GM11168 (cell line): ENCODE results near the gene ATP9A.
"Not testable (repeated sequence)": the region's sequence is repeated elsewhere in the genome, so short reads cannot be mapped to it uniquely, and the experiment has no call there.

Experiments used
- in situ Hi-C: fragments of 300-500 bp; cut with MboI; formaldehyde crosslinking; loops from one replicate; pipeline ENCODE4 v1.12.0; 2022; ENCODE audit warnings: low sequenced_read_pairs; ENCODE audit not compliant: unreplicated experiment

Gene ATP9A

DNA sequence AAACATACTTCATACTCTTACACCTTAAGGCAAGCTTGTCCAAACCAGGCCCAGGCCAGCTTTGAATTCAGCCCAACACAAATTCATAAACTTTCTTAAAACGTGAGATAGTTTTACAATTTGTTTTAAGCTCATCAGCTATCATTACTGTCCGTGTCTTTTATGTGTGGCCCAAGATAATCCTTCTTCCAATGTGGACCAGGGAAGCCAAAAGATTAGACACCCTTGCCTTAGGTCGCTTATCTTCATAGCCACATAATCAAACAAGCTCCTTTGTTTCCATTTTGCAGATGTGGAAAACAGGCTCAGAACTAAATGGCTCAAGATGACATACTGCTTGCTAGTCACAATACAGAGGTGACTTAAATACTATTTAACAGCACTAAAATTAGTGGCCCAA is 28.1 kb upstream of the ATP9A start:
- in situ Hi-C loops, result no loop called here

DNA sequence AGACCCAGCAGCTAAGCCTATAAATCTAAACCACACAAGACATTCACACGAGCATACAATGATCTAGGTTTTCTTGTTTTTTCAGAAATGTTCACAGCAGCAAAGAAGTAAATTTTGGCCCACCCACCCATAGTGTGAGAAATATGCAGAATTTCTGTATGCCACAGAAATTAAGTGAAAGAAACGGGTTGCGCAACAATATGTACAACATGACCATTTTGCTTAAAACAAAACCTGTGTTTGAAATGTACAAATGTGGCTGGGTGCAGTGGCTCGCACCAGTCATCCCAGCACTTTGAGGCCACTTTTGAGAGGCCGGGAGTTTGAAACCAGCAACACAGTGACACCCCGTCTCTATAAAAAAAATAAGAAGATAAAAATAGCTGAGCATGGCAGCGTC is 24.8 kb upstream of the ATP9A start:
- in situ Hi-C loops, result no loop called here

DNA sequence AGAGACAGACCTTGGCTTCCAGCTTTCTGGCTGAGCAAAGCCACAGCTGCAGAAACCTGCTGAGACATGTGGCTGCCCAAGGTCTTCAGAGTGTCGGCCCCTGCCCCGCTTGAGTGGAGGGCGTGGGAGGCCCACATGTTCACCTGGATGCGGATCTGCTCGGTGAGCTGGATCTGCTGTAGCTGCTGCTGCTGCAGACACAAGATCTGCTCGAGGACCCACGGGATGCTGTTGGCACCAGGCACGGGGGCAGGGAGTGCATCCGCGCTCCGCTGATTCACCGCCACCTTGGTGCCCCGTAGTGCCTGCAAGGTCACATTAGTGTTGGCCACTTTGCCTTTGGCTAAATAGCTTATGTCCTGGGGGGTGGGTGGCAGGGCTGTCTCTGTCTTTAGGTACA is 23.4 kb upstream of the ATP9A start:
- in situ Hi-C loops, result no loop called here

DNA sequence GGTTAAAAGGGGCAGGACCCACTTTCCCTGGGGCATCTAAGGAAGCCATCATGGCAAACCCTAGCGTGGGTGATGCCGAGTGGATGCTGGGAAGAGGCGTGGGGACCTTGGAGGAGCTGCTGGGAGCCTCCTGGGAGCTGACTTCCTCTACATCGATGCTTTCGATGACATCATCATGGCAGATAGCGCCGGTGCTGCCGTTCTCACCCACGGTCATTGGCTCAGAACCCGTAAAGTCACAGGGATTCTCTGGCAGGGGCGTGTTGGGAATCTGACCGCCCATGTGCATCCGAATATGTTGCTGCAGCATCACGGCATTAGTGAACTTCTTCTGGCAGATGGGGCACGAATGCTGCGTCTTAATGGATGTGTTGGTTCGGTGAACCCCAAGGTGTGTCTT is 22.1 kb upstream of the ATP9A start:
- in situ Hi-C loops, result no loop called here

DNA sequence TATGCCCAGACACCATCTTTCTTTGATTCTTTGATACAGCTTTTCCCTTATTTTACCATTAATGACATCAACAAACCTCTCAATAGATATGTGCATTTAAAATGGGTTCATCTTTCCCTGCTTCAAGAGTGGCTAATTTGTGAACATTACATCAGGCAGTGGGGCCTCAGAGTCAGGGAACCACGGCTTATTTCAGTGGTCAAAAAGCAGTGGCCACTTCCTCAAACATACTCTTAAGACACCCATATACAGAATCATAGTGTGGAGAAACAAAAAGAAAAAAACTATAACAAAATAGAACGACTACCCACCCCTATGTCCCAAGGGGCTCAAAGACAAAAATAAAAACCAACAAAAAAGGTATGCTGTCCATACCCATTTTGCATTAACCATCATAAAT is 21.2 kb upstream of the ATP9A start:
- in situ Hi-C loops, result no loop called here

DNA sequence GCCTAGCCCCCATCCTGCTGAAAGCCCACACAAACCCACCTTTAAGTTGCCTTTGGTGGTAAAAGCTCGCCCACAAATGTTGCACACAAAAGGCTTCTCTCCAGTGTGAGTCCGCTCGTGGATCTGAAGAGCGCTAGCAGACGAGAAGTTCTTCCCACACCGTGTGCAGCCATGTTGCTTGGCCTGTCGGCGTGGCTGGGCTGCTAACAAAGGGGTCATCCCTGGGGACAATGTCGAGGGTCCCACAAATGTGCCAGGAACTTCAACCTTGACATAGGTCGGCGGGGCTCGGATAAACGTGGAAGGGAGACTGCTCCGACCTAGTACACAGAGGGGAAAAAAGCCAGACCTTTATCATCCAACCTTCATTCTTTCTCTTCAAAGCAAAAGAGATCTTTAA is 20.6 kb upstream of the ATP9A start:
- in situ Hi-C loops, result no loop called here

DNA sequence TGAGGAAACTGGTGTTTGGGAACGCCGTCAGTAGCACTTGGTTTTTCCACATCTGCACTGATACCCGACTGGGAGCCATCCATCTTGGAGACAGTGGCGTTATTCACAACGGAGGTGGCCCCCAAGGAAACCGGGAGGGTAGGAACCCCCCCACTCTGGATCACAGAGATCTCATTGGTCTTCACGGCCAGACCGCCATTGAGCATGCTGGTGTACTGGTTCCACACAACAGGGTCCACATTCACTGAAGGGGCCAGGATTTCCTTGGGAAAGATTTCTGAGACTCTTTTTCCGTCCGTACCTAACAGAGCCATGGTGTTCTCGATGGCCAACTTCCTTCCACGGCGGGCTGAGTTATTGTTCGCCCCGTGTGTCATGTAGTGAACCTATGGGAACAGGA is 16.1 kb upstream of the ATP9A start:
- in situ Hi-C loops, result no loop called here

DNA sequence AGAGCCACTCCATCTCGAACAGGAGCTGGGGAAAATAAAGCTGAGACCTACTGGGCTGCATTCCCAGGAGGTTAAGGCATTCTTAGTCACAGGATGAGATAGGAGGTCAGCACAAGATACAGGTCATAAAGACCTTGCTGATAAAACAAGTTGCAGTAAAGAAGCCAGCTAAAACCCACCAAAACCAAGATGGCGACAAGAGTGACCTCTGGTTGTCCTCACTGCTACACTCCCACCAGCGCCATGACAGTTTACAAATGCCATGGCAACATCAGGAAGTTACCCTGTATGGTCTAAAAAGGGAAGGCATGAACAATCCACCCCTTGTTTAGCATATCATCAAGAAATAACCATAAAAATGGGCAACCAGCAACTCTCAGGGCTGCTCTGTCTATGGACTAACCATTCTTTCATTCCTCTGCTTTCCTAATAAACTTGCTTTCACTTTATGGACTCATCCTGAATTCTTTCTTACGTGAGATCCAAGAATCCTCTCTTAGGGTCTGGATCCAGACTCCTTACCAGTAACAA is 10.1 kb upstream of the ATP9A start:
- in situ Hi-C loops, result not testable (repeated sequence)

DNA sequence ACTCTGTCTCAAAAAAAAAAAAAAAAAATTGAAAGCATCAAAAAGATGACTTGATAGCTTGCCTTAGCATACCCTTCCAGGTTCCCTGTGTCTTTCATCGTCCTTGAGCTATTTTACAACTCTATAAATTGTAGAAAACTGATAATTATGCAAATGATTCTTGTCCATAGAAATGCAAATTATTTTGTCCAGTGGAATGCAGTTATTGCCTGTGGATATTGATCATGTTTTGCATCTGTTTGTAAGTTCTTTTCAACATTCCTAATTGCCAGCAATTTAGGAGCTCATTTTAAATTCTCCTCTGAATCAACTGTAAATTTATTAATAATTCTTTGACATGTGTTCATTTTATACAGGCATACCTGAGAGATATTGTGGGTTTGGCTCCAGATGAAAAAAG is 7.1 kb upstream of the ATP9A start:
- in situ Hi-C loops, result no loop called here

DNA sequence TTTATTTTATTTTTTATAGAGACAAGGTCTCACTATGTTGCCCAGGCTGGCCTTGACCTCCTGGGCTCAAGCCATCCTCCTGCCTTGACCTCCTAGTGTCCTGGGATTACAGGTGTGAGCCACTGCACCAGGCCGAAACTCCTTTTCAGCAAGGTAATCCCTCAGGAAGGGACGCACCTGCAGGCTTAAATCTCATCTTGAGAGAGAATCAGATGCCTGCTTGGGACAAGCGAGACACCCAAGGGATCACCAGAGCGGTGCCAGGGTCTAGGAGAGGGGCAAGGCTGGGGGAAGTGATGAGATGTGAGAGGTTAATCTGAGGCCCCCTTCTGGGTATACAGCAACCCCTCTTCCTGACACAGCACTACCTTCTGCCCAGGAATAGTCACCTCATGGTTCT is 4.0 kb upstream of the ATP9A start:
- in situ Hi-C loops, result no loop called here

DNA sequence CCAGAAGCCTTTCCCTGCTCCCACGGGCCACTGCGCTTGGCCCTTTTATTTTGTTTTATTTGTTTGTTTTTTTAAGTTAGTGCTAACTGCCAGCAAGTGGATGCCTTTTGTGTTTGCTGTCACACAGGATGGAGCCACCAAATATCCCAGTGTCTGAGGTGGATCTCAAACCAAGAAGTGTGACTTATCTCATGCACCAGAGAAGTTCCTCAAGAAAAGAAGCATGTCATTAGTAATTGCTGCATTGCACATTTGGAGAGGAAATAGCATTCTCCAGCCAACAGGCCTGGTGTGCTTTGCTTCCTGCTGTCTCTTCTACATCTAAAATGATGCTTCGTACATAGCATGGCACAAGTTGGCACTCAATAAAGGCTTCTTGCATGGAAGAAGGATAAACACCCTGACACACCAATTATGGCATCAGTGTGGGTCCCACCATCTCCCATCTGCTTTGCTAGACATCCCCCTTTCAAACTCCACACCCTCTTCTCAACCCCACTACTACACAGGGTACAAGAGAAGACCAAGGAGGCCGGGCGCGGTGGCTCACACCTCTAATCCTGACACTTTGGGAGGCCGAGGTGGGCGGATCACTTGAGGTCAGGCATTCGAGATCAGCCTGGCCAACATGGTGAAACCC is 1.9 kb upstream of the ATP9A start:
- in situ Hi-C loops, result no loop called here

DNA sequence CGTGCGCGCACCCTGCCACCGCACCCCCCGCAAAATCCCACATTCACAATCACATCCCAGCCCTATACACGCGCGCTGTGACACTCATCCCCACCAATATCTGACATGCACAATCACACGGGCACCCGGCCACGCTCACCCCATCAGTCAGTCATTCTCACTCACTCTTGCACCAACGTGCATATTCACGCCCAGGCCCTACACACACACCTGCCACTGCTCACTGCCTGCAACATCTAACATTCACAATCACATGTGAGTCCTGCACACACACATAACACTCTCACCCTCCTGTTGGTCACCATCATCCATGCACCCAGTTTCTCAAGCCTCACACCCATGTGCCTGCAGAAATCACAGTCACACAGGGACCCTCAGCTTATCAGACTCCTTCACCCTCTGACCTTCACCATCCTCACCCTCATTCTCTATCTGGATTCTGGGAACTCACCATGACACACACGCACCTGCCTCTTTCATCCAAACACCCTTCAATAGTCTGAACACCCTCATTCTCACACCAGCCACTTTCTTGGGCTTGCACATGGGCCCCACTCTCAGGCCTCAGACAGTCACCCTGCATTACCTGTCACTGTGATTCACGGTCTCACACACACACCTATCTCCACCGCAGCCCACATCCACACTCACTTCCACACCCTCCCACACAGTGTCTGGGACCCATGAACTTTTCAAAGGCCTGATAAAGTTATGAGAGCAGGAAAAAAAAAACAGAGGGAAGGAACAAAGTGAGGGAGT is 748 bp upstream of the ATP9A start:
- in situ Hi-C loops, result no loop called here

DNA sequence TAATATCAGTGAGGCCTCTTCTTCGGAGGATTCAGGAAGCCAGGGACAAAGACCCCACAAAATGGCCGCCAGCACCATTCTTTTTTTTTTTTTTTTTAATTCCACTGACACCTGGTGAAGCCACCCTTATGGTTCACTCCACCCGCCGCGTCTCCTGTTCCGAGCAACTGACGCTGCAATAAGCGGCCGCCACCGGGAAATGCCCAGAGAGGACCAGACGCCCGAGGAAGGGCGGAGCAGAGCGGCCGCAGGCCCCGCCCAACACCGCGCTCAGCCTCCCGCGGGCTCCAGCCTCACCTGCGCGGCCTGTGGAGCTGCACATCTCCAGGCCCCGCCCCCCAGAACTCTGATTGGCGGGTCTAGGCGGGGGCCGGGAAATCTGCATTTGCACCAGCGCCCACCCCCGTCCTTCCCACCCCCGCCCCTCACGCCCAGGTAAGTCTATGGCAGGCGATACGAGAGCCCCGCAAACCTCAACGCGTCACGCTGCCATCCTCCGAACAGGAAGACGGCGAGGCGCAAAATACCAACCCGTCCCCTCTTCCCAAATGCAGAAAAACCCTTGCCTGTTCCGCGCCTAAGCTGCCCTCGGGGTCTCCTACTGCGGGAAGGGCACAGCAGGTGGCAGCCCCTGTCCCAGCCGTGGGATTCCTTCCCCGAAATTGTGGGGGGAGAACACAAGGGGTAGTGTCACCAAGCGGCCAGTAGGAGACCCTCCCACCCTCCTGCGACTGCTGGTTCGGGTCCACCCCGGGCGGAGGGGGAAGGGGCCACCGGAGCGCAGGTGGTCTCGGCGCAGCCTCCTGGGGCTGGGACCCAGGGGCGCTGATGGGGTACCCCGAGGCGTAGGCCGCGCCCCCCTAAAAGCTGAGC is 960 bp downstream of the ATP9A start:
- in situ Hi-C loops, result no loop called here

DNA sequence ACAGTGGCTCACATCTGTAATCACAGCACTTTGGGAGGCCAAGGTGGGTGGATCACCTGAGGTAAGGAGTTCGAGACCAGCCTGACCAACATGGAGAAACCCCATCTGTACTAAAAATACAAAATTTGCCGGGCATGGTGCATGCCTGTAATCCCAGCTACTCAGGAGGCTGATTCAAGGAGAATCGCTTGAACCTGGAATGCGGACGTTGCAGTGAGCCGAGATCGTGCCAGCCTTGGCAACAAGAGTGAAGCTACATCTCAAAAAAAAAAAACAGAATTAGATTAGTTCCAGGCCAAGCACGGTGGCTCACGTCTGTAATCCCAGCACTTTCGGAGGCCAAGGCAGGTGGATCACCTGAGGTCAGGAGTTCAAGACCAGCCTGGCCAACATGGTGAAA is 2.8 kb downstream of the ATP9A start:
- in situ Hi-C loops, result not testable (repeated sequence)

DNA sequence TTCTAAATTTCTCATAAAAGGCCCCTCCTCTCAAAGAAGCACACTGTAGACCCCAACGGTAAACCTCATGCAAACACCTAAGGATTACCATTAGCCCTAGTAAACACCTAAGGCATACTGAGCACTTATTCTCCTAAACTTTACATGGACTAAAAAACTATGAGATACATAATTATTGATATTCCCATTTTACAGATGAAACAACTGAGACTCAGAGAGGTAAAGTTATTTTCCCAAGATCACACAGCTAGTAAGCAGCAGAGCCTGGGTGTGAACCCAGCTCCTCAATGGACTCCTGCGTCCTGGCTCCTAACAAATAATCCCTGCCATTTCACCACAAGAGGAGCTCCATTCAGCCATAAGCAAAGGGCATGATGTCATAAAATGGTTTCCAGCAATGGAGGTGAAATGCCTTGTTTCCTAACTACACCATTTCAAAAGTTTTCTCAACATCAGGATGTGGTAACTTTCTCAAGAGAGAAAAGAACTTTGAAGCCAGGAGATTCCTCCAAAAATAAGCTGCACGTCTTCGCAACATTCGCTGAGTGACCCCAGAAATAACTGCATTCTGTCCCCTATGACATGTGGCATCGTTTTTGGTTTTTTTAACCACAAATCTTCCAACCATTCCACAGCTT is 4.1 kb downstream of the ATP9A start:
- in situ Hi-C loops, result no loop called here

DNA sequence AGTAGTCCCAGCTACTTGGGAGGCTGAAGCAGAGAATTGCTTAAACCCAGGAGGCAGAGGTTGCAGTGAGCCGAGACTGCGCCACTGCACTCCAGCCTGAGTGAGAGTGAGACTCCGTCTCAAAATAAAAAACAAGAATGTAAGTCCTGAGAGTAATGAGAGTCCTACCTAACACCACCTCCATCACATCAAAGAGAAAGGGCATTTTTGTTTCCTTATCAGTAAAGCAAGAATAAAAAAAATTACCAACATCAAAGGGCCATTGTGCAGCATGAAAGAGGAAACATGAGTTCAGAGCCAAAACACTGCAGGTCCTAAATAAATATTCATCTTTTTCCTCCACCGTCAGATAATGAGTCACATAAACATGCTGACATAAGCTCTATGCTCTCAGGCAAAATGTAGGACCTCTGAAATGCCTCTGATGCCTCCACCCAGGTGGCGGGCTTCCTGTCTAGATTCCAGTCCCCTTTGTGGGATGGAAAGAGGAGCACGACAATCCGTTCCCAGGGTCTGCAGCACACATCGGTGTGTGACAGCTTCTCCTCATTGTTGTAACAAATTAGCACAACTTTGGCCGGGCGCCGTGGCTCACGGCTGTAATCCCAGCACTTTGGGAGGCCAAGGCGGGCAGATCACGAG is 7.2 kb downstream of the ATP9A start:
- in situ Hi-C loops, result no loop called here

DNA sequence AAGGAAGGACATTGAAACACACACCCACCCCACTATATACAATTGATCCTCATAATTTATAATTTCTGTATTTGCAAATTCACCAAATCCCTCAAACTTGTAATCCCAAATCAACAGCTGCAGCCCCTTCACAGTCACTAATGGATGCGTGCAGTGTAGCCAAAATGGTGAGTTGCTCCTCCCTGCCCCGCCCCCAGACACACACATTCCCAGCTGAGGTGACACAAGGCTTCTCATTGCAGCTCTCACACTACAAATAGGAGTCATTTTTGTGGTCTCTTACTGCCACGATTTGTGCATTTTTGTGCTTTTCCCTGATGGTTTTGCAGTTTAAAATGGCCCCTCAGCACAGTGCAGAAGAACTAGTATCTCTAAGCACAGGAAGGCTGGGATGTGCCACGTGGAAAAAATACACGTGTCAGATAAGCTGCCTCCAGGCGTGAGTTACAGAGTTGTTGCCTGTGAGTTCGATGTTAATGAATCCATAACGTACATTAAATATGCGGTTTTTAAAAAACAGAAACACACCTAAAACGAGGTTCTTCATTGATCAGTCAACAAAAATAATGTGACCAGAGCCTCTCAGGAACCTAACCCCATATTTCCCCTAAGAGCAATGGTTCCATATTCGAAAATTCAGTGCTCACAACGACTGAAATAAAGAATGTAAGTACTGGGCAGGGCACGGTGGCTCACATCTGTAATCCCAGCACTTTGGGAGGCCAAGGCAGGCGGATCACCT is 8.2 kb downstream of the ATP9A start:
- in situ Hi-C loops, result no loop called here

DNA sequence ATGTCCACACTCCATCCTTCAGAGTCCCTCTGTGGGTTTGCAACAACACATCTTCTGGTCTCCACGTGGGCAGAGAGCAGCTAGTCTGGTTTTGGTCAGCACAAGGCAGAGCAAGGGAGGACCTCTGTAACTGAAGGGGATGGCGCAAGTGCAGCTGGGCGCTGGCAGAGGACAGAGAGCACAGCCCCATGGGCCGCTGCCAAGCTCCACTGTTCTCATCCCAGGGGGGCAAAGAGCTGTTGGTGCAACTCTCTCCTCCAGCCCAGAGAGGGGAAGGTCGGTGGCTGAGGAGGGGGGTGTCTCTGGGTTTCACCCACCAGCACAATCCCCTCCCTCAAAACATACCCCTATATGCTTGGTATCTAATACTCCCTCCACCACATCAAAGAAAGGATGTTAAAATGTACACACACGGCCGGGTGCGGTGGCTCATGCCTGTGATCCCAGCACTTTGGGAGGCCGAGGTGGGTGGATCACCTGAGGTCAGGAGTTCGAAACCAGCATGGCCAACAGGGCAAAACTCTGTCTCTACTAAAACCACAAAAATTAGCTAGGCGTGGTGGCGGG is 9.1 kb downstream of the ATP9A start:
- in situ Hi-C loops, result no loop called here

DNA sequence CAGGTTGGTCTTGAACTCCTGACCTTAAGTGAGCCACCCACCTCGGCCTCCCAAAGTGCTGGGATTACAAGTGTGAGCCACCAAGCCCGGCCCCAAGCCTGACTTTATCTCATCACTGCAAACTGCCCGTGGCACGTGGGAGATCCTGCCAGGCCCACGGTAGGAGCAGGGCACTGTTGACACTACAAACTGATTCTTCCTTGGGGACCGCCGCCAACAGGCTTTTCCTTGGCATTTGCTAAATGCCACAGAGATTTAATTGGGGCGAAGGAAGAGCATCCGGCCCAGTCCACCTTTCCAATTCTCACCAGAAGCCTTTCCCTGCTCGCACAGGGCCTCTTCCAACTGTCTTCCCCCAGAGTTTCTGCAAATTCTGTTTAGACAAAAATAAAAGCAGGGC is 11.0 kb downstream of the ATP9A start:
- in situ Hi-C loops, result no loop called here
